Colonic mucosa (tissue), 4 donors: ENCODE data around the gene PADI4. TPM values are rescaled to one million over a fixed set of nuclear protein-coding genes. Genes with fewer than 3 reads are reported as not detected.
"Not testable (repeated sequence)": the region's sequence is repeated elsewhere in the genome, so short reads cannot be mapped to it uniquely, and the experiment has no call there.

Experiments used
- DNase-seq: peaks from one replicate; pipeline ENCODE4 v3.0.0-alpha.2; 2020
- H3K27ac ChIP-seq: fragments of 200-600 bp; one replicate; pipeline ENCODE4 v1.8.0; 2021
- H3K27me3 ChIP-seq: fragments of 200-600 bp; one replicate; pipeline ENCODE4 v1.8.0; 2021
- H3K36me3 ChIP-seq: fragments of 200-600 bp; one replicate; pipeline ENCODE4 v1.8.0; 2021
- H3K4me1 ChIP-seq: fragments of 200-600 bp; one replicate; pipeline ENCODE4 v1.8.0; 2021; ENCODE audit warnings: mild to moderate bottlenecking
- H3K4me3 ChIP-seq: fragments of 200-600 bp; one replicate; pipeline ENCODE4 v1.8.0; 2021
- H3K9ac ChIP-seq, 2 donors: one replicate each; pipeline ENCODE4 v1.7.0; 2013; ENCODE audit warnings: control low read depth in 2 of 2, low read depth in 2 of 2, low read length in 2 of 2
- H3K9me3 ChIP-seq: fragments of 200-600 bp; one replicate; pipeline ENCODE4 v1.8.0; 2021
- intact Hi-C: fragments of 100-400 bp; cut with DNase I; formaldehyde crosslinking; loops from one replicate; pipeline ENCODE4 v1.14.1; 2022
- total RNA-seq, 2 donors: library from RNA; stranded (reverse); fragmentation: NEBNext Ultra II Directional in 1 of 2; extraction: Animal tissue kit (Norgen Biotek cat#: 25700) in 1 of 2; gene quantifications; one replicate each; pipeline ENCODE4 v1.2.1, GENCODE V29; 2021
- TF ChIP-seq, protein P1 (sequence below): fragments of 200-600 bp; IDR thresholded peaks from one replicate; pipeline ENCODE4 v1.8.0; 2022; ENCODE audit warnings: antibody characterized with exemption, mild to moderate bottlenecking
- donor health status: healthy.
- donor health status: DM: no; HTN: no; CAD: no.
- donor health status: DM: no; HTN: no; CAD: no.

Gene PADI4
- total RNA-seq, 2 donors from 2014 or later: not detected

- Histone ChIP-seq H3K4me1 (no peaks in the 10 kb centered on the region), H3K4me3 (no peak overlapping the region), H3K27me3 (no peaks in the 10 kb centered on the region), H3K9me3 (no peaks in the 10 kb centered on the region), H3K9ac (no peak overlapping the region), H3K36me3 (no peaks in the 10 kb centered on the region), H3K27ac (no peak overlapping the region)
- intact Hi-C loops: no loop called here
- TF ChIP-seq, protein P1, sequence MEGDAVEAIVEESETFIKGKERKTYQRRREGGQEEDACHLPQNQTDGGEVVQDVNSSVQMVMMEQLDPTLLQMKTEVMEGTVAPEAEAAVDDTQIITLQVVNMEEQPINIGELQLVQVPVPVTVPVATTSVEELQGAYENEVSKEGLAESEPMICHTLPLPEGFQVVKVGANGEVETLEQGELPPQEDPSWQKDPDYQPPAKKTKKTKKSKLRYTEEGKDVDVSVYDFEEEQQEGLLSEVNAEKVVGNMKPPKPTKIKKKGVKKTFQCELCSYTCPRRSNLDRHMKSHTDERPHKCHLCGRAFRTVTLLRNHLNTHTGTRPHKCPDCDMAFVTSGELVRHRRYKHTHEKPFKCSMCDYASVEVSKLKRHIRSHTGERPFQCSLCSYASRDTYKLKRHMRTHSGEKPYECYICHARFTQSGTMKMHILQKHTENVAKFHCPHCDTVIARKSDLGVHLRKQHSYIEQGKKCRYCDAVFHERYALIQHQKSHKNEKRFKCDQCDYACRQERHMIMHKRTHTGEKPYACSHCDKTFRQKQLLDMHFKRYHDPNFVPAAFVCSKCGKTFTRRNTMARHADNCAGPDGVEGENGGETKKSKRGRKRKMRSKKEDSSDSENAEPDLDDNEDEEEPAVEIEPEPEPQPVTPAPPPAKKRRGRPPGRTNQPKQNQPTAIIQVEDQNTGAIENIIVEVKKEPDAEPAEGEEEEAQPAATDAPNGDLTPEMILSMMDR: no peak
- no peak for DNase-seq
Measured at GRCh38 chr1:17319561-17320350, 11.8 kb downstream of the PADI4 start.

- H3K9ac ChIP-seq, H3K9me3 ChIP-seq, H3K36me3 ChIP-seq, H3K4me1 ChIP-seq, H3K27ac ChIP-seq, H3K4me3 ChIP-seq, intact Hi-C loops, H3K27me3 ChIP-seq: not testable (repeated sequence)
- peak; percentile 72 for DNase-seq
Measured at GRCh38 chr1:17321857-17322390, 13.9 kb downstream of the PADI4 start.

DNA sequence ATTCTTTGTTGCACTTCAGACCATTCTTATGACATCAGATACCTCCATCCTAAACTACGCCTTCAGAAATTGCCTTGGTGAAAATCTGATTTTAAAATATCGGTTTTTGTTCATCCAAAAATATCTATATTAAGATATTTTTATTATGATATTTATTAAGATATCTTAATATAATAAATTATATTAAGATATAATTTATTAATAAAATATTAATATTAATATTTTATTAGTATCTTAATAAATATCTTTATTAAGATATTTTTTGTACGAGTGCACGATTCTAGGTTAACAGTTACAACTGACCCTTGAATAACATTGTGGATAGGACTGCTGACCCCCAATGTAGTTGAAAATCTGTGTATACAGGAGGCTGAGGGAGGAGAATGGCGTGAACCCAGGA lies 20.9 kb downstream of the PADI4 start:
- Histone ChIP-seq H3K9ac (no peak overlapping the region), H3K36me3 (no peaks in the 10 kb centered on the region), H3K4me1 (no peaks in the 10 kb centered on the region), H3K9me3 (no peaks in the 10 kb centered on the region), H3K4me3 (no peak overlapping the region), H3K27ac (no peak overlapping the region), H3K27me3 (no peaks in the 10 kb centered on the region)
- TF ChIP-seq, protein P1: no peak
- no peak for DNase-seq
- intact Hi-C loops: no loop called here

GRCh38 chr1:17329610-17330009 lies 21.6 kb downstream of the PADI4 start:
- no peak overlapping the region for H3K27ac ChIP-seq
- no peaks in the 10 kb centered on the region for H3K4me1 ChIP-seq
- no peaks in the 10 kb centered on the region for H3K36me3 ChIP-seq
- H3K9me3 ChIP-seq: no peaks in the 10 kb centered on the region
- H3K27me3 ChIP-seq: no peaks in the 10 kb centered on the region
- intact Hi-C loops: no loop called here
- DNase-seq: no peak
- TF ChIP-seq, protein P1: no peak
- no peak overlapping the region for H3K9ac ChIP-seq
- no peak overlapping the region for H3K4me3 ChIP-seq

DNA sequence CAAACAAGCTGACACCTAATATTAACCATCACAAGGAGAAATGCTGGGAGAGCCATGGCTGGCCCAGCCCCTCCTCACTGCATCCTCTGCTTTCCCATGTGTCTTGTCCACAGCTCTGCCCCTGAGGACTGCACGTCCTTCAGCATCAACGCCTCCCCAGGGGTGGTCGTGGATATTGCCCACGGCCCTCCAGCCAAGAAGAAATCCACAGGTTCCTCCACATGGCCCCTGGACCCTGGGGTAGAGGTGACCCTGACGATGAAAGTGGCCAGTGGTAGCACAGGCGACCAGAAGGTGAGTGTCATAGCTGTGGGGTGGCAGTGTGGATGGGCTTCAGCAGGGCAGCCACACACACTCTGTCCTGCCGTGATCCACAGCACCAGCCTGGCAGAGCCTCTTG lies 22.9 kb downstream of the PADI4 start:
- intact Hi-C loops: no loop called here
- no peak for DNase-seq
- no peak overlapping the region for H3K27ac ChIP-seq
- H3K4me3 ChIP-seq: no peak overlapping the region
- no peak overlapping the region for H3K9ac ChIP-seq
- H3K27me3 ChIP-seq: no peaks in the 10 kb centered on the region
- H3K36me3 ChIP-seq: no peaks in the 10 kb centered on the region
- H3K9me3 ChIP-seq: no peaks in the 10 kb centered on the region
- no peaks in the 10 kb centered on the region for H3K4me1 ChIP-seq
- TF ChIP-seq, protein P1: no peak

- Histone ChIP-seq H3K27me3 (no peaks in the 10 kb centered on the region), H3K4me3 (no peak overlapping the region), H3K9ac (no peak overlapping the region), H3K9me3 (no peaks in the 10 kb centered on the region), H3K4me1 (no peaks in the 10 kb centered on the region), H3K27ac (no peak overlapping the region), H3K36me3 (no peaks in the 10 kb centered on the region)
- no peak for DNase-seq
- intact Hi-C loops: no loop called here
- TF ChIP-seq, protein P1: no peak
Measured at GRCh38 chr1:17333081-17333480, 25.1 kb downstream of the PADI4 start.
